Epithelial cell of prostate (primary cell): ENCODE results near the gene IKBKE.

Experiments
- DNase-seq: peaks from one replicate; pipeline ENCODE4 v3.0.0-alpha.2; 2011; ENCODE audit warnings: low read depth, low spot score
- H3K27ac ChIP-seq: fragments of 450-650 bp; 2 replicates; pipeline ENCODE4 v1.5.1; 2017; ENCODE audit warnings: mild to moderate bottlenecking

IKBKE gene

DNA sequence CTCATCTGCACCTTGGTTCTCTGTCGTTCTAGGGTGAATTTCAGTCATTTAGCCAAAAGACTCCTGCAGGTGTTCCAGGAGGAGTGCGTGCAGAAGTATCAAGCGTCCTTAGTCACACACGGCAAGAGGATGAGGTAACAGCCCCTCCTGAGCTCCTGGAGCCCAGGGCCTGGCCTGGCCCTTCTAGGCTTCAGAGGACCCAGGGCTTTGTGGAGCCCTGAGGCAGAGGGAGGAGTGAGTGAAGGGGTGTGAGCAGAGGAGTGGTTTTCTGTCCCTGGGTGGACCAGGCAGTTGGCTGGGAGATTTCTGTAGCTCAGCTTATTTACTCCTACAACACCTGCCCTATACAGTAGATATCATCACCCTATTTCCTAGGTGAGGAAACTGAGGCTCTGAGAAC is 21.3 kb downstream of the IKBKE start:
- no peak for DNase-seq

DNA sequence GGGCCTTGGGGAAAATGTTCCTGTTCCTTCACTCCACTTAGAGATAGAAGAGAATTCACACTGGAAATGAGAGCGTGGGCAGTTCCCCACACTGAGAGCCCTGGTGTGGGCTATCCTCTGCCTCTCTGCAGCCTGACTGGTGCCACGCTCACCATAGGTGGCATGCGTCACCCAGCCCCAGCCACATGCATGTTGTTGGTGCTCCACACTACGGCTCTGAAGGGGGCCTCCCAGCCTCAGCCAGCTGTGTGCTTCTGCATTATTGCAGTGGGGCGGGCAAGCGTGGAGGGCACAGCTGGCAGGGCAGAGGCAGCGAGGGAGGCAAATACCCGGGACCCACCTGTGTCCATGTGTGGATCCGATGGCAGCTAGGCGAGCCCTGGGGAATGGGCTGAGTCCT is 22.3 kb downstream of the IKBKE start:
- DNase-seq = no peak
- no peak overlapping the region for H3K27ac ChIP-seq

More for the DNA sequence above, 21.3 kb downstream of the IKBKE start:
- no peak overlapping the region for H3K27ac ChIP-seq

DNA sequence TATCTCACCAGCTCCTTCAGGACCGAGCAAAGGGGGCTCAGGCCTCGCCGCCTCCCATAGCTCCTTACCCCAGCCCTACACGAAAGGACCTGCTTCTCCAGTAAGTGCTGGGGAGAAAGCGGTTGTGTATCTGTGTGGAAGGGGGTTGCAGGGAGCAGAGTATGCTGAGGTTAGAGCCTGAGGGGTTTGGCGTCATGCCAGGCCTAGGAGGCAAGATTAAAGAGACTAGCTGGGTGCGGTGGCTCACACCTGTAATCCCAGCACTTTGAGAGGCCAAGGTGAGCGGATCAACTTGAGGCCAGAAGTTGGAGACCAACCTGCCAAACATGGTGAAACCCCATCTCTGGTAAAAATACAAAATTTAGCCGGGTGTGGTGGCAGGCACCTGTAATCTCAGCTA is 23.0 kb downstream of the IKBKE start:
- DNase-seq = no peak
- no peak overlapping the region for H3K27ac ChIP-seq

DNA sequence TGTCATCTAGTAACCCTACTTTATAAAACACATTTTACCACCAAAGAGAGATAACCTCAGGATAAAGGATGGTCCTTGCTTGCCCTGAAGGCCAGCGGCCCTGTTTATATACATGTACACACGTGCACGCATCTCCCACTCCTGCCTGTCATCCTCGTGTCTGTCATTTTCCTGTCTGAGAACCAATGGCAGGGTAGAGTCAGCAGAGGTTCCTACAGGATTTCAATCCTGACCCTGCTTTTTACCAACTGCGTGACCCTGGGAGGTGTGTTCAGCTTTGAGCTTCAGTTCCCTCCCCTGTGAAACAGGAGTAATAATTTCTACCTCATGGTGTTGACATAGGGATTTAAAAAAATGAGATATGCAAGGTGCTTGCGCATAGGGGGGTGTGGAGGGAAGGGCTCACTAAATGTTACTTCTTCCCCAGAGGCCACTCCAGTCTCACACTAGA is 24.8 kb downstream of the IKBKE start:
- no peak overlapping the region for H3K27ac ChIP-seq
- no peak for DNase-seq

DNA sequence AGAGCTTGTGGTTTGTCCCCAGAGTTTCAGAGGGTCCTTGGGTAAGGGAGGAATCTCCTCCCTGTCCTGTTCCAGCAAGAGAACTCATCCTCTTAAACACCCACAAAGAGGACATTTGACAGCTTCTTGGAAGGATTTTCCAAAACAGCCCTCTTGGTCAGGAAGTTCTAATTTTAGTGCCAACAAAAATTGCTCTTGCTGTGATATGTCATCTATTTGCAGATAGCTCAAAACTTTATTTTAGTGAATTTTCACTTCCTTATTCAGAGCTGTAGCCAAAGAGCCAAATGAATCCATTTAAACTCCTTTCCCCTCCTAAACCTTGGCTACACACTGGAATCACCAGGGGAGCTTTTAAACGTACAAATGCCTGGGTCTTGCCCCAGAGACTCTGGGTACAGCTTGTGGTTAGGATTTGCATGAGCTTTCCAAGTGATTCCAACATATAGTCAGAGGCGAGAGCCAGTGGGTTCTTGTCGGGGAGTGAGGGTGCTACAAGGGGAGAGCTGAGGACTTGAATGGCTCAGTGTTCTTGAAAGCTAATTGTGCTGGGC is 25.3 kb downstream of the IKBKE start:
- DNase-seq = no peak
- H3K27ac ChIP-seq = no peak overlapping the region

DNA sequence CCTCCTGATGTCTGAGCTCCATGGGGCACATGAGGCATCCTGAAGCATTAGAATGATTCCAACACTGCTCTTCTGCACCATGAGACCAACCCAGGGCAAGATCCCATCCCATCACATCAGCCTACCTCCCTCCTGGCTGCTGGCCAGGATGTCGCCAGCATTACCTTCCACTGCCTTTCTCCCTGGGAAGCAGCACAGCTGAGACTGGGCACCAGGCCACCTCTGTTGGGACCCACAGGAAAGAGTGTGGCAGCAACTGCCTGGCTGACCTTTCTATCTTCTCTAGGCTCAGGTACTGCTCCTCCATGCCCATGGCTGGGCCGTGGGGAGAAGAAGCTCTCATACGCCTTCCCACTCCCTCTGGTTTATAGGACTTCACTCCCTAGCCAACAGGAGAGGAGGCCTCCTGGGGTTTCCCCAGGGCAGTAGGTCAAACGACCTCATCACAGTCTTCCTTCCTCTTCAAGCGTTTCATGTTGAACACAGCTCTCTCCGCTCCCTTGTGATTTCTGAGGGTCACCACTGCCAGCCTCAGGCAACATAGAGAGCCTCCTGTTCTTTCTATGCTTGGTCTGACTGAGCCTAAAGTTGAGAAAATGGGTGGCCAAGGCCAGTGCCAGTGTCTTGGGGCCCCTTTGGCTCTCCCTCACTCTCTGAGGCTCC is 26.0 kb downstream of the IKBKE start:
- H3K27ac ChIP-seq = no peak overlapping the region
- no peak for DNase-seq

DNA sequence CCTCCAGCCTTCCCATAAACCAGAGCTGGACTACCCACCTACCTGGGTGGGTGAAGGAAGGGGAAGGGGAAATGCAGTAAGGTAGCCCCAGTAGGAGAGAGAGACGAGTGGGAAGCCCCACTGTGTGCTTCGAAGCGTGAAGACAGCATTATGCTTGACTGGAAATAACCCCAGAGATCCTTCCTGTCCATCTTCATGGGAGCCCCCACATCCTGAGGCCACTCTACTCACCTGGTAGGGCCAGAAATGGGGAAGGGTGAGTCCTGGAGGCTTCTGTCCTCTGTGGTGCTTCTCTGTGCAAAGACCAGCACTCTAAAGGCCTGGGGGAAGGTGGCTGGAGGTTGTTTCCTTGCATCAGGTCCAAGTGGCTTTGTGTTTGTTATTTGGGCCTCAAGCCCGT is 27.1 kb downstream of the IKBKE start:
- no peak overlapping the region for H3K27ac ChIP-seq
- DNase-seq = no peak

DNA sequence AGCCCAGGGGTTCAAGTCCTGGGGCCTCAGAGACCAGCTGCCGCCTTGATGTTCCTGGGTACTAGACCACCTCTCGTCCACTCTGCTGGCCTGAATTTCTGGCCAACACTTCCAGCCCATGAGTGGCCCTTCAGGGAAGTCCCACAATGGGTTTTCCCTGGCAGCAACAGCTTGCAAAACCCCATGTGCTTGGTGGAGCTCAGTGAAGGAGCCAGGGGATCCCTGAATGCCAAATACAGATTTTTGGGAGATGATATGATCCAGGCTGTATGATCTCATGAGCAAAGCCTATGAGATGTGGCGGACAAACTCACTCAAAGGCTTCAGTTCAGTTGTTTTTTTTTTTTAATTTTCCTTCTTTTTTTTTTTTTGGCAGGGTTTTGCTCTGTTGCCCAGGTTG is 27.5 kb downstream of the IKBKE start:
- no peak for DNase-seq
- peak overlapping the region; percentile 45 for H3K27ac ChIP-seq

DNA sequence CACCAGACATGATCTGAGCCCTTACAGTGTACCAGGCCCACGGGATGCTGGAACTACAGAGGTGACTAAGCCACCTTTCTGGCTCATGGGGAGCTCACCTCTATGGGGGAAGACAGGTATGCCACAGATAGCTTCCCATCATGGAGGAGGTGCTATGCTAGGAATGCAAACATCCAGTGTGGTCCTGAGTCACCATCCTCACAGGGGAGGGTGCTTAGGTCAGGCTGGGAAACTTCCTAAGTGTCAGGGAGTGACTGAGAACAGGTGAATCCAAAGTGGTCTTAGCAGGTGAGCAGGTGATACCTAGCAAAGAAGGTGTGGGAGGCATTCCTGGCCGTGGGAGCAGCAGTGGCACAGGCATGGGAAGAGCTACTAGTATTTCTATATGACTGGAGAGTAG is 28.4 kb downstream of the IKBKE start:
- H3K27ac ChIP-seq = peak overlapping the region; percentile 45
- DNase-seq = peak; percentile 44

DNA sequence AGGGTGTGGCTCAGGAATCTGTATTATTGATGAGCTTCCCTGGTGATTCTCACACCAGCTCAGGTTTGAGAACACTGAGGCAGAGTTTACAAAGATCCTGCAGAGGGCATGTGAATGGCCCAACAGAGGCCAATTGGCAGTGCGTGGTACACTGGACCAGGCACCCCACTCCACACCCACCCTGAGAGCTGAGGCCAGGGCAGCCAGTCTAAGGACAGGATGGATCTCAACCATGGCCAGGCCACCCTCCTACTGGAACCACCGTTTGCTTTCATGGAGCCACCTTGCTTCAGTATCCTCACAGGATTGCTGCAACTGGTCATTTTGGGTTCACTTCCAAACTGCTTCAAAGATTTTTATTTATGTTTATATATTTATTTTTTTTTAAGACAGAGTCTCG is 29.8 kb downstream of the IKBKE start:
- no peak for DNase-seq
- no peak overlapping the region for H3K27ac ChIP-seq

DNA sequence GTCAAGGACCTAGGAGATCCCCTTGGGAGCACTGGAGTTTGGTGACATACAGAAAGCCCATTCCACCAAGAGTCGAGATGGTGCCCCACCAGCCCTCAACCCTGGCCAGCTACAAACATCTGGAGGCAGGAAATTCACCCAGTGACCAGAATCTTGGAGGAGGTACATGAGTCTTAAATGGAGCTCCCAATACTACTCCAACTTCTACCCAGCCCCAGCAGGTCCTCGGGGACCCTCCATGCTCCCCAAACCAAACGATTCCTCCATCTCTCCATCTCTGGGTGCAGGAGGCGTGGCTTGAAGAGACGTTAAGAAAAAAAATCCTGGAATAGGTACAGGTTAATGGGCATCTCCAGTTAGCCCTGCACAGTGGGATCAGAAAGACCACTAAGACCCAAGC is 31.6 kb downstream of the IKBKE start:
- no peak overlapping the region for H3K27ac ChIP-seq
- no peak for DNase-seq

DNA sequence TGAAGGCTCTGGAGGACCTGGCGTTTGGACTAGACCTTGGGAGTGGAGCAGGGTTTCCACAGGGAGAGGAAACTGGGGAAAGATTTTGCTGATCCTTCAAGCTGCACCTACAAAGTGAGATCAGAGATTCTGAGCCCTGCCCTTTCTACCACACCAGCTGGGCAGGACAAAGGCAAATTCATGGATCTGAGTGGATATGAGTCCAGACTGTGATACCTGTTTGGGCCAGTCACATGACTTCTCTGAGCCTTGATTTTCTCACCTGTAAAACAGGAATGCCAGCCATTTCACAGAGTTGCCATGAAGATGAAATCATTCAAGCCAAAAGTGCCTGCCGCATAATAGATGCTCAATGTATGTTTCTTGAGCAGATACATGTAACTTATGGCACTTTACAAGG is 32.1 kb downstream of the IKBKE start:
- DNase-seq = no peak
- H3K27ac ChIP-seq = no peak overlapping the region

DNA sequence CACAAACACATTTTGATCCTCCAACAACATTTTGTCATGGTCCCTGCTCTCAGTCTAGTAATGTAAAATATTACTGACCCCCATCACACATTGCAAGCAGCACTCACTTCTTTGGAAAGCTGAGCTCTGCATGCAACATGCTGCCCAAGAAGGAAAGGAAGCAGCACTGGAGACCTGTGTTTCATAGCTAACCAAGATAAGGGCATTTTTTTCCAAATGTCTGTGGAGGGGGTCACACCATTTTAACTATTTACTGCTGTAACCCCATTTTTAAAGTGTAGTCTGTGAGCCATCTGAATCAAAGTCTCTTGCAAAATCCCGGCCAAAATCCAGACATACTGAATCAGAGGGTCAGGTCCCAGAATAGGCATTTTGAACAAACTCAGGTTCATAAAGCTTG is 32.5 kb downstream of the IKBKE start:
- DNase-seq = no peak
- H3K27ac ChIP-seq = no peak overlapping the region

DNA sequence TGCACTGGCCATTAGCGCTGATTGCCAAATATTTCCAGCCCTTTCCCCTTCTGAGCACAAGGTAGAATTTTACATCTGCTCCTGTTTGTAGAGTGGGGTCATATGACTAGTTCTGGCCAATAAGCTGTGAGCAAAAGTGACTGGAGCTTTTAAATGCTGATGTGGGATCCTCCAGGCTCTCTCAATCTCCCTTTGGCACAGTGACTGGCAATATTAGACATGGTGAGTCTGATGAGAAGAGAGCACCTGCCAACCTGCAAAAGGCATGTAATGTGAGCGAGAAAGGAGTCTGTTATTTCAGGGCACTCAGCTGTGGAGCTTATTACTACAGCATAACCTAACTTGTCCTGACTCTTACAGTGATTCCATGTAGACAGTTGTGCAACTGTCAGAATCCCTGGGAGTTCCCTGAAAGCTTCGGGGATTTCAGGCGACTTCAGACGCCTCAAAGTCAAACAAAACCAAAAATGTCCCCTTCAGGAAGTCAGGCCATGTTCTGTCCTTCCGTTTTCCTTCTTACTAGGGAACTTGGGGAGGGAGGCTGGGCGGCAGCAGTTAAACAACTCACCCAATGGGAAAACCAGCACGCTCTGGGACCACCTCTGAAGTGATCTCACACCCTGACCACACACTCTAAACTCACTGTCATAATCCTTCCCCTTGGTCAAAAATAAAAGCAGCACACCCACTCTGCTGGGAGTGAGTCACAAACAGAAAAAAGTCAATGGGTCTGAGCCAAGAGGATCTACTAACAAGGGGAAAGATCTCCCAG is 33.5 kb downstream of the IKBKE start:
- peak overlapping the region; percentile 31 for H3K27ac ChIP-seq
- peak; percentile 73 for DNase-seq

DNA sequence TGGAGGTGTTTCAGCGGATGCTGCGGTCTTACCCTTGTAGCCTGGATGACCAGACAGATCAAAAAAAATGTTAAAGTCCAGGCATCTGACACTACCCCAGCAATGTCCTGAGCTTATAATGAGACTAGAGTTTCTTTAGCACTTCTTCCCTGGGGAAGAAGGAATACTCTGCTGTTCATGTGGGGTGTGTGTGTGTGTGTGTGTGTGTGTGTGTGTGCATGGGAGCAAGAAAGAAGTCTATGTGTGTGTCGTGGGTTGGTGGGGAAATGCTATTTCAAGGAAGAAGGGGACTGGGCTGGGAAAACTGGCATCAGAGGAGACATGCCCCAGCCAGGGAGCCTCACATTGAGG is 34.1 kb downstream of the IKBKE start:
- no peak for DNase-seq
- H3K27ac ChIP-seq = peak overlapping the region; percentile 31

DNA sequence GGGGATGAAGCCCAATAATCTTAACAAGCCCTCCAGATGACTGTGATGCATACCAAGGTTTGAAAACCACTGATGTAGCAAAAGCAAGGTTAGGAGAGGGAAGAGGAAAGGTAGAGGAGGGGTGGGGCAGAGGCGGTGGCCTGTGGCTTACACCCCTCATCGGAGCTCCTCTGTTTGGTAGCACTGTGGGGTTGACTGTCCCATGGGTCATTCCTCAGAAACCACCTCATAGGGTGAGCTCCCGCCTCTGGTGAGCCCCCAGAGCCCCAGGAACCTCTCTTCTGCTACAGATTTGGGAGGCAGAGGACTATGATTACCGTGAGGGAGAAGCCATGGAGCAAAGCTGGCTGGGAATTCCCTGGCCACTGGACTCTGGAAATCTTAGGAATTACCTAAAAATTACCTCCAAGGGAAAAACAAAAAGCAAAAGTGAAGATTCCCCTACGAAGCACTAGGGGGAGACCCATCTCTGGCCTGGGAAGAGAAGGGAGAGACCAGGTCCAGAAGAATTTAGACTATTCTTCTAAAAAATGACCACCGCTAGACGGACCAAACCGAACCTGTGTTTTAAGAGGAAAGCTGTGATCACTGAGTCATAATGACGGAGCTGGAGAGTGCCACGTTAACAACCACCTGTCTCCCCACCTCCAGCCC is 35.6 kb downstream of the IKBKE start:
- no peak for DNase-seq
- no peak overlapping the region for H3K27ac ChIP-seq

DNA sequence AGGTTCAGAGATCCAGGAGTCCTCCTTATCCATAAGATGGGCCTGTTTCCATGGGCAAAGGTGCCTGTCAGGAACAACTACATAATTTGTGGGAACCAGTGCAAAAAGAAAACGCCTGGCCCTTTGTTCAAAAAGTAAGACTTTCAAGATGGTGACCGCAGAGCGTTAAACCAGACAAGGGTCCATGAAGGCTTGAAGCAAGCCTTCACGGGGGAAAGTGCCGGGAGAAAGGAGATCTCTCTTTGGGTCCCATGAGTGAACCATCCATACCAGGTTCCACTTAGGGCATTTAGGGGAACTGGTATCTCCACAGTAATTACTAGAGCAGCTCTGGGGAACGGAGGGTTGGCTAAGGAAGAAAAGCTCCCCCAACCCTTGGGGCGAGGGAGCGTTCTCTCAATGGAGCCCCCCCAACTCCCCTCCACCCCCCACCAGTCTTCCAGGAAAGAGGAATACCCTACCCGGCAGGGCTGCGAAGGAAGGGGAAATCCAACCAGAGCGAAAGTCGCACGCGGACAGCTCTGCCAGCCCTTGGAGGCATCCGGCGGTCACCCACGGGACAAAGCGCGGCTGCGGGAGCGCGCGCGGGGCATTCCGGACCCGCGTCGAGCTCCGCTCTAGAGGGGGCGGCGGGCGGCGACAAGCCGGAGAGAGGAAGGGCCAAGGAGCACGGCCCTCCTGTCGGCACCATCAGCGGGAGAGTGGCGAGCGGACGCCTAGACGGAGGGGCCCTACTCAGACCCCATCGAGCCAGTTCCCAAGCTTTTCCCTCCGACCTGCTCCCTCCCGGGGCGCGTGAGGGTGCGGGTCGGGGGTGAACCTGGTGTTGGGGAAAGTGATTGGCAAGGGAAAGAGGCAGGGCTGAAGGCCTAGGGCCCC is 36.4 kb downstream of the IKBKE start:
- DNase-seq = no peak
- no peak overlapping the region for H3K27ac ChIP-seq

DNA sequence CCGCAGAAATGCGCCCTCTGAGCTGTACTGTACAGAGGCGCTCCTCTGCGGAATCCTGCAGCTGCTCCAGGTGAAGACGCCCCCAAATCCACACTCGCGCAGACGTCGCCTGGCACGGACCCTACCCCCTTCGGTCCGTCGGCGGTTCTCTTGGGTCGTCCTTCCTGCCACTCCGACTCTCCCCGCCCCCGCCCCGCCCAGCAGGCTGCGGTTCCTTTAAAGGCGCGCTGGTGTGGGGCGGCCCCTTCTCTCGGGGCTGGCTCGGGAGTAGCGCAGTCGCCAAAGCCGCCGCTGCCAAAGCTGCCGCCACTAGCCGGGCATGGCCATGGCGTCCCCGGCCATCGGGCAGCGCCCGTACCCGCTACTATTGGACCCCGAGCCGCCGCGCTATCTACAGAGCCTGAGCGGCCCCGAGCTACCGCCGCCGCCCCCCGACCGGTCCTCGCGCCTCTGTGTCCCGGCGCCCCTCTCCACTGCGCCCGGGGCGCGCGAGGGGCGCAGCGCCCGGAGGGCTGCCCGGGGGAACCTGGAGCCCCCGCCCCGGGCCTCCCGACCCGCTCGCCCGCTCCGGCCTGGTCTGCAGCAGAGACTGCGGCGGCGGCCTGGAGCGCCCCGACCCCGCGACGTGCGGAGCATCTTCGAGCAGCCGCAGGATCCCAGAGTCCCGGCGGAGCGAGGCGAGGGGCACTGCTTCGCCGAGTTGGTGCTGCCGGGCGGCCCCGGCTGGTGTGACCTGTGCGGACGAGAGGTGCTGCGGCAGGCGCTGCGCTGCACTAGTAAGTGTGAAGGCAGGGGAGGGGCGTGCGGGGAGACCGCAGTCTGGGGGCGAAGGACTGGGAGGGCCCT is 37.2 kb downstream of the IKBKE start, which contains the start of gene RASSF5:
TSS of gene RASSF5 (plus strand) at position 248 of the 846 bp plus-strand sequence. CDS start at position 320, 72 bp downstream.
- peak within 1 kb of the TSS; percentile 38 for H3K27ac ChIP-seq
- no peak for DNase-seq
